COR-L47 (cell line): ENCODE measurements around the gene MMEL1.
A peak's percentile ranks its signal among the peaks of the same experiment; 100 is the strongest.

Source experiments
- DNase-seq: peaks from one replicate; lab custom pipeline; 2025; lab: John Stamatoyannopoulos, UW

MMEL1 gene

GRCh38 chr1:2544093-2544874, 88.5 kb downstream of the MMEL1 start:
- DNase-seq, result no peak

DNA sequence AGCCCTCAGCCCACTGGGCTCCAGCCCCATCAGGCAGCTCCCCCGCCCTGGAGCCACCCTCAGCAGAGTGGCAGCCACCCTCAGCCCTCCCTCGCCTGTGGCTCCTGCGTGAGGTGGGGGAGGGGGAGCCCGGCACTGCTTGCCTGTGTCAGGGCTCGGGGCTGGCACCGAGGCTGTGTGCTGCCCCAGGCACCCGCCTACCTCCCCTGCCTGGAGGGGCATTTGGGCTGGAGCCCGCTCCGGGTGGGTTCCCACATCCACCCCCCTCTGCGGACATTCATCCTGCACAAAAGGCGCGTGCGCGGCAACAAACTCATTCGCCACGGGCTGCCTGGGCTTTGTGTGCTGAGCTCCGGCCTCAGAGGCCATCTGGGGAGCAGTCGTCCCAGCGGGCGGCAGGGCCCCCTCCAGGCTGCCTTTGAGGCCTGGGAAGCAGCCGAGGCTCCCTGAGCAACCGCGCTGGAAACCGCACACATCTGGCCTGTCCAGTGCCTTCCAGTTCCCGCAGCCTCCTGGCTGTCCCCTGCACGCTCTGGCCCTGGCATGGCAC, 89.2 kb downstream of the MMEL1 start:
- peak; percentile 43 for DNase-seq

DNA sequence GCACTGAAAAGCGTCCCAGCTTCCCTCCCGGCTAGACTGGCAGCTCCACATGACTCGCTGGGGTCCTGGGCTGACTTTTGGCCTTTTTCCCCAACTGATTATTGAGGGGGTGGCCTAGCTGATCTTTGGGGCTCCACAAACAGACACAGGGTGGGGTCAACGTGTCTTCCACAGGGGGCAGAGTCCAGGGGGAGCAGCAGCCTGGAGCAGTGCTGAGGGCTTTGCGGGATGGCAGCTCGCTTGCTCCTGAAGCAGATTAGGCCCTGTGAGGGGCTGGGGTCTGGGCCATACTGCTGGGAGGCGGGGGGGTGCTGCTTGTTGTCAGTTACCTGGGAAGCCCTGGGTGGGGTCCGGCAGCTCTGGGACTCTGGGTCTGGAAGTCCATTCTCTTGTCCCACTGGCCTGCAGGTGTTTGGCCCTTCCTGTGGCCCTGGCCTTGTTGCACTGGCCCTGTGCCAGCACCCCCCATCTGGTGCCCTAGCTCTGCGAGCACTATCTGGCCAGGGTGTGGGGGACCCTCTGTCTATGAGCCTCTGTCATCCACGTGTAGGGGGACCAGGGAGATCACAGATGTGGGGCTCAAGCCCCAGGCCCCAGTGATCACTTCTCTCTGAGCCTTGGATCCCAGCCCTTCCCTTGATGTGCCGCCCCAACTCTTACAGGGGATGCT, 90.4 kb downstream of the MMEL1 start:
- no peak for DNase-seq

DNA sequence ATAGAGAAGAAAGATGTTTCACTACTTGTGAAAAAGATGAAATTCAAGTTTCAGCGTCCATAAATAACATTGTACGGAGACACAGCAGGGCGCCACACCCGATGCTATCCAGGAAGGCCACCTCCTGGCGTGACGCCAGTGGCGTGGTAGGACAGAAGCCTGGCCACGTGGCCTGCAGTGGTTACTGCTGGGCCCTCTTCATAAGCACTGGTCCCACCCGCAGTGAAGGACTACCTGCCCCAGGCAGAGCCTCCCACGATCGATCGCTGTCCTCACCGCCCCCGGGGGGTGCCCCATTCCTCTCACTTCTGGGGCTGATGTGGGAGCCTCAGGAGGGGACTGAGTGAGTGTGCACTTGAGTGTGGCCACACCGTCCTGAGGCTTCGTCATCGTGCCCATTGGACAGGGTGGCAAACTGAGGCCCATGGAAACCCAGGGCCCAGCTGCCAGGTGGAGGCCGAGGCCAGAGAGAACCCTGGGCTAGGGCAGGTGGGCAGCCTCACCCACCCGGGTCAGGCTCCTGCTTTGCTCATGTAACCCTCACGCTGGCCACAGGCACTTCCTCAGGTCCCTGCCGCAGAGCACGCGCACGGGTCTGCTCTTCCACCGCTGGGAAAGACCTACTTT, 91.1 kb downstream of the MMEL1 start:
- DNase-seq, result peak; percentile 67

DNA sequence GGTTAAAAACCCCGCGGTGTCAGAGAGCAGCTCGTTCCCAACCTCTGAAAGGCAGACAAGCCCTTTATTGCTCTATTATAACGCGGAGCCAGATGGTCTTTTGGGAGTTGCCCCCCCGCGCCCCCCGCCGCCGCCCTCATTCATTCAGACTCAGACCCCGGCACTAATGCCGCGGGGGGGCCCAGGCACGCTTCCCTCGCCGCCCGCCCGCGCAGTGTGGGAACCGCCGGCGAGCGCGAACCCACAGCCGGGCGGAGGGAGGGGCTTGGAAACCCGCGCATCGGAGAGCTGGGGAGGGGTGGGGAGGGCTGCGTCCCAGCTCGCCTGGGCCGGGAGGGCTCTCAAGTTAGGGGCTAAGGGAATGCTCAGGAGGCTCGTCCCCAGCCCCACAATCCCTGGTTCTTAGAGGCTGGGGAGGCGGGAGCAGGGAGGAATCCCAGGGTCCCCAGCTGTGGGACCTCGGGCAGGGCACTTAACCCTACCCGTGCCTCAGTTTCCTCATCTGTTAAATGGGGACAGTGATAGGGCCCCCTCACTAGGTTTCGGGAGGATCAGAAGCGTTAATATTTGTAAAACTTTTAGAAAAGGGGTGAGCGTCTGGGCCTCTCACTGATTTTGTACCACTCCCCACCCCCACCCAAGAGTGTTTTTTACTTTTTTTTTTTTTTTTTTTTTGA, 91.9 kb downstream of the MMEL1 start:
- DNase-seq, result no peak
